ENCODE measurements around the gene SURF6.

DNA sequence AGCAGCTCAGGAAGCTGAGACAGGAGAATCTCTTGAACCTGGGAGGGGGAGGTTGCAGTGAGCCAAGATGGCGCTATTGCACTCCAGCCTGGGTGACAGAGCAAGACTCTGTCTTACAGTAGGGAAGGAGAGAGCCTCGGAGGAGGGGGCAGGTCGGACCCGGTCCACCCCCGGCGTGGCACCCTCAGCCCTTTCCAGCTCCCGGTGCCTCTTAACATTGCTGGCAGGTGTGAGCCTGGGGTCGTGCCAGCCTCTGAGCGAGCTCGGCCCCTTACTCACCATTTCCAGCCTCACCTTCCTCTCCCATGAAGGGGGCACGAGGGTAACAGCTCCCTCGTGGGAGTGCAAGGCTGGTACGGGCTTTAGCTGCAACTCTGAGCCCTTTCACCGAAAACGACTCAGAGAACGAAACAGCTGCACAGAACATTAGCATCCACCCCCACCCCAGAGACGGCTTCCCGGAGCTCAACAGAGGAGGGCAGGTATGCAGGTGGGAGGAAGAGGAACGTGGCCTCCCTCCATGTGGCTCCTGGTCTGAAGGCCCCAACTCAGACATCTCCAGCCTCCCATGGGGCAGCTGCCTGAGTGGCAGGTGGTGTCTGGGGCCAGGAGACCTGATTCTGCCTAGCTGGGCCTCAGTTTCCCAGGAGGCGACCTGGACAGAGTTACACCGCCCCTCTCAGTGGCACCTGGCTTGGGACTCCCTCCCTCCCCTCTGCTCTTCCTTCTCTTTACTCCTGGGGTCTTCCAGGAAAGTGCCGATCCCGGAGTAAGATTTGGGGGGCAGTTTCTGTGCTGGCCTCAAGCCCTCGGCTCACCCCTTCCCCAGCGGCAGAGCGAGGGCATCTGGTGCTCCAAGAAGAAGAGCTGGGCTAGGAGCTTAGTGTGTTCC is 32.5 kb downstream of the SURF6 start:
- TF ChIP-seq POLR2AphosphoS5 (IDR thresholded peaks at IDR 0.05; ENCODE audit: borderline replicate concordance, low read depth, low read length) = no peak
- no peak for TF ChIP-seq EZH2 (IDR thresholded peaks at IDR 0.05)
- TF ChIP-seq FOXP2 (optimal IDR thresholded peaks at IDR 0.05; ENCODE audit: control extremely low read depth, extremely low read length, insufficient read depth) = no peak
